ENCODE measurements around the gene LDAH.

DNA sequence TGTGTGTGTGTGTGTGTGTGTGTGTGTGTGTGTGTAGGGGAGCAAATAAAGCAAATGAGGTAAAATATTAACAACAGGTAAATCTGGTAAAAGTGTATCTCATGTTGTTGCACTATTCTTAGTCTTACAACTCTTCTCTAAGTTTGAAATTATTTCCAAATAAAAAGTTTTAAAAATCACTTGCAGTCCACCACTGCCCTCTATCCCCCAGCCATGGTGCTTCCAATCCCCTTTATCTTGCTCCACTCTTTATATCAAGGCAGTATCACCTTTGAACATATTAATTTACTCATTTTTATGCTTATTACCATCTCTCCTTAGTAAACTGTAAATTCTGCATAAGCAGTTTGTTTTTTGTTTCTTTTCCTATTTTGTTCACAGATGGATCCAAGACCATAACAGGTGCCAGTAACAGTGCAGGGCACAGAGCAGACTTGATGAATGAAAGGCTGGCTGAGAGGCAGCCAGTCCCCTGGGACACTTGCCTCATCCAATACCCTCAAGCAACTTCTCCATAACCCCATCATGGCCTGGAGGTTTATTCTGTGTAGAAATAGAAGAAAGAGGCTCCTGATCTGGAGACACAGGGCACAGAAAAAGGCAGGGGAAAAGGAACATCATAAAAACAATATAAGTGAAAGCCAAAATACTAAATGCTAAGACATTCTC, 67.6 kb downstream of the LDAH start:
- TF ChIP-seq EZH2 (IDR thresholded peaks at IDR 0.05; ENCODE audit: low read depth, unreplicated experiment) (no peak), POLR2AphosphoS5 (IDR thresholded peaks at IDR 0.05; ENCODE audit: low read depth) (no peak), STAT1 (IDR thresholded peaks at IDR 0.05; ENCODE audit: unreplicated experiment) (no peak), NANOG (IDR thresholded peaks at IDR 0.05; ENCODE audit: borderline replicate concordance) (no peak), EZH2phosphoT487 (IDR thresholded peaks at IDR 0.05; ENCODE audit: unreplicated experiment) (no peak)
- TF ChIP-seq, protein P1, sequence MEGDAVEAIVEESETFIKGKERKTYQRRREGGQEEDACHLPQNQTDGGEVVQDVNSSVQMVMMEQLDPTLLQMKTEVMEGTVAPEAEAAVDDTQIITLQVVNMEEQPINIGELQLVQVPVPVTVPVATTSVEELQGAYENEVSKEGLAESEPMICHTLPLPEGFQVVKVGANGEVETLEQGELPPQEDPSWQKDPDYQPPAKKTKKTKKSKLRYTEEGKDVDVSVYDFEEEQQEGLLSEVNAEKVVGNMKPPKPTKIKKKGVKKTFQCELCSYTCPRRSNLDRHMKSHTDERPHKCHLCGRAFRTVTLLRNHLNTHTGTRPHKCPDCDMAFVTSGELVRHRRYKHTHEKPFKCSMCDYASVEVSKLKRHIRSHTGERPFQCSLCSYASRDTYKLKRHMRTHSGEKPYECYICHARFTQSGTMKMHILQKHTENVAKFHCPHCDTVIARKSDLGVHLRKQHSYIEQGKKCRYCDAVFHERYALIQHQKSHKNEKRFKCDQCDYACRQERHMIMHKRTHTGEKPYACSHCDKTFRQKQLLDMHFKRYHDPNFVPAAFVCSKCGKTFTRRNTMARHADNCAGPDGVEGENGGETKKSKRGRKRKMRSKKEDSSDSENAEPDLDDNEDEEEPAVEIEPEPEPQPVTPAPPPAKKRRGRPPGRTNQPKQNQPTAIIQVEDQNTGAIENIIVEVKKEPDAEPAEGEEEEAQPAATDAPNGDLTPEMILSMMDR (conservative IDR thresholded peaks at IDR 0.05; ENCODE audit: low read depth in 2 of 2): peak; percentile 20 to 29; a peak in 2 of 4 replicates
- TF ChIP-seq, protein P2, sequence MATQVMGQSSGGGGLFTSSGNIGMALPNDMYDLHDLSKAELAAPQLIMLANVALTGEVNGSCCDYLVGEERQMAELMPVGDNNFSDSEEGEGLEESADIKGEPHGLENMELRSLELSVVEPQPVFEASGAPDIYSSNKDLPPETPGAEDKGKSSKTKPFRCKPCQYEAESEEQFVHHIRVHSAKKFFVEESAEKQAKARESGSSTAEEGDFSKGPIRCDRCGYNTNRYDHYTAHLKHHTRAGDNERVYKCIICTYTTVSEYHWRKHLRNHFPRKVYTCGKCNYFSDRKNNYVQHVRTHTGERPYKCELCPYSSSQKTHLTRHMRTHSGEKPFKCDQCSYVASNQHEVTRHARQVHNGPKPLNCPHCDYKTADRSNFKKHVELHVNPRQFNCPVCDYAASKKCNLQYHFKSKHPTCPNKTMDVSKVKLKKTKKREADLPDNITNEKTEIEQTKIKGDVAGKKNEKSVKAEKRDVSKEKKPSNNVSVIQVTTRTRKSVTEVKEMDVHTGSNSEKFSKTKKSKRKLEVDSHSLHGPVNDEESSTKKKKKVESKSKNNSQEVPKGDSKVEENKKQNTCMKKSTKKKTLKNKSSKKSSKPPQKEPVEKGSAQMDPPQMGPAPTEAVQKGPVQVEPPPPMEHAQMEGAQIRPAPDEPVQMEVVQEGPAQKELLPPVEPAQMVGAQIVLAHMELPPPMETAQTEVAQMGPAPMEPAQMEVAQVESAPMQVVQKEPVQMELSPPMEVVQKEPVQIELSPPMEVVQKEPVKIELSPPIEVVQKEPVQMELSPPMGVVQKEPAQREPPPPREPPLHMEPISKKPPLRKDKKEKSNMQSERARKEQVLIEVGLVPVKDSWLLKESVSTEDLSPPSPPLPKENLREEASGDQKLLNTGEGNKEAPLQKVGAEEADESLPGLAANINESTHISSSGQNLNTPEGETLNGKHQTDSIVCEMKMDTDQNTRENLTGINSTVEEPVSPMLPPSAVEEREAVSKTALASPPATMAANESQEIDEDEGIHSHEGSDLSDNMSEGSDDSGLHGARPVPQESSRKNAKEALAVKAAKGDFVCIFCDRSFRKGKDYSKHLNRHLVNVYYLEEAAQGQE (IDR thresholded peaks at IDR 0.05; ENCODE audit: unreplicated experiment): no peak
- TF ChIP-seq, protein P3, sequence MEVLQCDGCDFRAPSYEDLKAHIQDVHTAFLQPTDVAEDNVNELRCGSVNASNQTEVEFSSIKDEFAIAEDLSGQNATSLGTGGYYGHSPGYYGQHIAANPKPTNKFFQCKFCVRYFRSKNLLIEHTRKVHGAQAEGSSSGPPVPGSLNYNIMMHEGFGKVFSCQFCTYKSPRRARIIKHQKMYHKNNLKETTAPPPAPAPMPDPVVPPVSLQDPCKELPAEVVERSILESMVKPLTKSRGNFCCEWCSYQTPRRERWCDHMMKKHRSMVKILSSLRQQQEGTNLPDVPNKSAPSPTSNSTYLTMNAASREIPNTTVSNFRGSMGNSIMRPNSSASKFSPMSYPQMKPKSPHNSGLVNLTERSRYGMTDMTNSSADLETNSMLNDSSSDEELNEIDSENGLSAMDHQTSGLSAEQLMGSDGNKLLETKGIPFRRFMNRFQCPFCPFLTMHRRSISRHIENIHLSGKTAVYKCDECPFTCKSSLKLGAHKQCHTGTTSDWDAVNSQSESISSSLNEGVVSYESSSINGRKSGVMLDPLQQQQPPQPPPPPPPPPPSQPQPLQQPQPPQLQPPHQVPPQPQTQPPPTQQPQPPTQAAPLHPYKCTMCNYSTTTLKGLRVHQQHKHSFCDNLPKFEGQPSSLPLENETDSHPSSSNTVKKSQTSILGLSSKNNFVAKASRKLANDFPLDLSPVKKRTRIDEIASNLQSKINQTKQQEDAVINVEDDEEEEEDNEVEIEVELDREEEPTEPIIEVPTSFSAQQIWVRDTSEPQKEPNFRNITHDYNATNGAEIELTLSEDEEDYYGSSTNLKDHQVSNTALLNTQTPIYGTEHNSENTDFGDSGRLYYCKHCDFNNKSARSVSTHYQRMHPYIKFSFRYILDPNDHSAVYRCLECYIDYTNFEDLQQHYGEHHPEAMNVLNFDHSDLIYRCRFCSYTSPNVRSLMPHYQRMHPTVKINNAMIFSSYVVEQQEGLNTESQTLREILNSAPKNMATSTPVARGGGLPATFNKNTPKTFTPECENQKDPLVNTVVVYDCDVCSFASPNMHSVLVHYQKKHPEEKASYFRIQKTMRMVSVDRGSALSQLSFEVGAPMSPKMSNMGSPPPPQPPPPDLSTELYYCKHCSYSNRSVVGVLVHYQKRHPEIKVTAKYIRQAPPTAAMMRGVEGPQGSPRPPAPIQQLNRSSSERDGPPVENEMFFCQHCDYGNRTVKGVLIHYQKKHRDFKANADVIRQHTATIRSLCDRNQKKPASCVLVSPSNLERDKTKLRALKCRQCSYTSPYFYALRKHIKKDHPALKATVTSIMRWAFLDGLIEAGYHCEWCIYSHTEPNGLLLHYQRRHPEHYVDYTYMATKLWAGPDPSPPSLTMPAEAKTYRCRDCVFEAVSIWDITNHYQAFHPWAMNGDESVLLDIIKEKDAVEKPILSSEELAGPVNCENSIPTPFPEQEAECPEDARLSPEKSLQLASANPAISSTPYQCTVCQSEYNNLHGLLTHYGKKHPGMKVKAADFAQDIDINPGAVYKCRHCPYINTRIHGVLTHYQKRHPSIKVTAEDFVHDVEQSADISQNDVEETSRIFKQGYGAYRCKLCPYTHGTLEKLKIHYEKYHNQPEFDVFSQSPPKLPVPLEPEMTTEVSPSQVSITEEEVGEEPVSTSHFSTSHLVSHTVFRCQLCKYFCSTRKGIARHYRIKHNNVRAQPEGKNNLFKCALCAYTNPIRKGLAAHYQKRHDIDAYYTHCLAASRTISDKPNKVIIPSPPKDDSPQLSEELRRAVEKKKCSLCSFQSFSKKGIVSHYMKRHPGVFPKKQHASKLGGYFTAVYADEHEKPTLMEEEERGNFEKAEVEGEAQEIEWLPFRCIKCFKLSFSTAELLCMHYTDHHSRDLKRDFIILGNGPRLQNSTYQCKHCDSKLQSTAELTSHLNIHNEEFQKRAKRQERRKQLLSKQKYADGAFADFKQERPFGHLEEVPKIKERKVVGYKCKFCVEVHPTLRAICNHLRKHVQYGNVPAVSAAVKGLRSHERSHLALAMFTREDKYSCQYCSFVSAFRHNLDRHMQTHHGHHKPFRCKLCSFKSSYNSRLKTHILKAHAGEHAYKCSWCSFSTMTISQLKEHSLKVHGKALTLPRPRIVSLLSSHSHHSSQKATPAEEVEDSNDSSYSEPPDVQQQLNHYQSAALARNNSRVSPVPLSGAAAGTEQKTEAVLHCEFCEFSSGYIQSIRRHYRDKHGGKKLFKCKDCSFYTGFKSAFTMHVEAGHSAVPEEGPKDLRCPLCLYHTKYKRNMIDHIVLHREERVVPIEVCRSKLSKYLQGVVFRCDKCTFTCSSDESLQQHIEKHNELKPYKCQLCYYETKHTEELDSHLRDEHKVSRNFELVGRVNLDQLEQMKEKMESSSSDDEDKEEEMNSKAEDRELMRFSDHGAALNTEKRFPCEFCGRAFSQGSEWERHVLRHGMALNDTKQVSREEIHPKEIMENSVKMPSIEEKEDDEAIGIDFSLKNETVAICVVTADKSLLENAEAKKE (CRISPR knock-in tag; IDR thresholded peaks at IDR 0.05): no peak

Measured in GM23338 (cell line).